HG03565 (cell line): ENCODE data around the gene PPP1R17.
A peak's percentile ranks its signal among the peaks of the same experiment; 100 is the strongest.

Source experiments
- ATAC-seq: cut with Tn5 transposase; IDR thresholded peaks from one replicate; pipeline ENCODE4 v1.9.1; 2021; ENCODE audit warnings: mild to moderate bottlenecking, moderate library complexity; ENCODE audit not compliant: unreplicated experiment

PPP1R17 gene

GRCh38 chr7:31687024-31687748, at the start of gene PPP1R17:
PPP1R17 (plus strand) TSS chr7:31687215; CDS start chr7:31692442, 5,227 bp downstream.
- no peak for ATAC-seq

- ATAC-seq: no peak
Measured at GRCh38 chr7:31640381-31640780, 46.6 kb upstream of the PPP1R17 start.

GRCh38 chr7:31642681-31643115, 44.3 kb upstream of the PPP1R17 start:
- no peak for ATAC-seq

GRCh38 chr7:31646942-31647341, 40.1 kb upstream of the PPP1R17 start:
- no peak for ATAC-seq

GRCh38 chr7:31647511-31647910, 39.5 kb upstream of the PPP1R17 start:
- ATAC-seq: no peak

- ATAC-seq: no peak
Measured at GRCh38 chr7:31648288-31648687, 38.7 kb upstream of the PPP1R17 start.

GRCh38 chr7:31648880-31649279, 38.1 kb upstream of the PPP1R17 start:
- no peak for ATAC-seq

- ATAC-seq: no peak
Measured at GRCh38 chr7:31651234-31652062, 35.6 kb upstream of the PPP1R17 start.

- ATAC-seq: no peak
Measured at GRCh38 chr7:31652063-31652326, 35.0 kb upstream of the PPP1R17 start.

GRCh38 chr7:31663072-31663471, 23.9 kb upstream of the PPP1R17 start:
- no peak for ATAC-seq

GRCh38 chr7:31664890-31665289, 22.1 kb upstream of the PPP1R17 start:
- ATAC-seq: no peak

GRCh38 chr7:31665546-31665945, 21.5 kb upstream of the PPP1R17 start:
- no peak for ATAC-seq

GRCh38 chr7:31669461-31669860, 17.6 kb upstream of the PPP1R17 start:
- ATAC-seq: no peak

- ATAC-seq: no peak
Measured at GRCh38 chr7:31679574-31680305, 7.3 kb upstream of the PPP1R17 start.

- ATAC-seq: no peak
Measured at GRCh38 chr7:31683445-31684225, 3.4 kb upstream of the PPP1R17 start.

GRCh38 chr7:31688372-31688771, 1.4 kb downstream of the PPP1R17 start:
- ATAC-seq: peak; percentile 98

- no peak for ATAC-seq
Measured at GRCh38 chr7:31688996-31689395, 2.0 kb downstream of the PPP1R17 start.

- ATAC-seq: no peak
Measured at GRCh38 chr7:31690935-31691334, 3.9 kb downstream of the PPP1R17 start.

- ATAC-seq: no peak
Measured at GRCh38 chr7:31692451-31692850, 5.4 kb downstream of the PPP1R17 start.

GRCh38 chr7:31692871-31693270, 5.9 kb downstream of the PPP1R17 start:
- ATAC-seq: no peak
